CD4-positive, alpha-beta T cell (primary cell): Measurements from ENCODE around the gene SH3BGRL2. TPM values are rescaled to one million over a fixed set of nuclear protein-coding genes. Genes with fewer than 3 reads are reported as not detected.

Experiments used
- ATAC-seq: fragments of 200-7000 bp; cut with Tn5 transposase; one replicate; pipeline ENCODE4 v1.10.0; 2022; ENCODE audit warnings: mild to moderate bottlenecking; ENCODE audit not compliant: poor library complexity
- CTCF ChIA-PET: fragments of 350-600 bp; sonication (Branson Sonifier 250); formaldehyde crosslinking; loops from one replicate; lab custom pipeline; 2021; ENCODE audit warnings: antibody characterized with exemption, inconsistent platforms; lab: Charles Lee
- POLR2A ChIA-PET: fragments of 350-600 bp; sonication (Branson Sonifier 250); formaldehyde crosslinking; loops from one replicate; lab custom pipeline; 2021; ENCODE audit warnings: antibody characterized with exemption, inconsistent platforms; lab: Charles Lee
- DNase-seq, 14 experiments: peaks; one replicate each; pipeline ENCODE4 v3.0.0-alpha.2; 2013 to 2020; ENCODE audit warnings: mixed read lengths in 2 of 14
- H3K27ac ChIP-seq, 2 donors: one replicate each; pipeline versions ENCODE4 v1.5.1 to v1.7.0; 2013; ENCODE audit warnings: low read length in 2 of 2, low read depth in 1 of 2, mild to moderate bottlenecking in 1 of 2
- H3K27me3 ChIP-seq, 2 experiments: 1 replicate in 1 of 2; 2 replicates in 1 of 2; pipeline versions ENCODE4 v1.6.1 to v1.7.0; 2013; ENCODE audit warnings: low read length in 2 of 2, control low read depth in 1 of 2, mild to moderate bottlenecking in 1 of 2, moderate library complexity in 1 of 2; ENCODE audit not compliant: insufficient read depth in 2 of 2, control insufficient read depth in 1 of 2
- H3K36me3 ChIP-seq: one replicate; pipeline ENCODE4 v1.6.1; 2013; ENCODE audit warnings: low read length, control low read depth; ENCODE audit not compliant: insufficient read depth
- H3K4me1 ChIP-seq: one replicate; pipeline ENCODE4 v1.6.1; 2013; ENCODE audit warnings: low read length, control low read depth; ENCODE audit not compliant: insufficient read depth
- H3K4me3 ChIP-seq: one replicate; pipeline ENCODE4 v1.5.1; 2013; ENCODE audit warnings: mild to moderate bottlenecking, low read length, moderate library complexity
- H3K9me3 ChIP-seq, 2 experiments: 1 replicate in 1 of 2; 2 replicates in 1 of 2; pipeline versions ENCODE4 v1.6.1 to v1.7.0; 2013; ENCODE audit warnings: low read length in 2 of 2, mild to moderate bottlenecking in 2 of 2, control low read depth in 1 of 2, moderate library complexity in 1 of 2; ENCODE audit not compliant: control insufficient read depth in 1 of 2, insufficient read depth in 1 of 2
- H3K27ac Mint-ChIP-seq: one replicate; pipeline ENCODE4 v1.8.0; 2020; ENCODE audit warnings: mixed read lengths
- H3K27me3 Mint-ChIP-seq: one replicate; pipeline ENCODE4 v1.8.0; 2021; ENCODE audit warnings: mixed read lengths
- H3K36me3 Mint-ChIP-seq: one replicate; pipeline ENCODE4 v1.8.0; 2021; ENCODE audit warnings: low read depth, mixed read lengths
- H3K4me1 Mint-ChIP-seq: one replicate; pipeline ENCODE4 v1.8.0; 2021; ENCODE audit warnings: low read depth, mixed read lengths
- H3K4me3 Mint-ChIP-seq: one replicate; pipeline ENCODE4 v1.8.0; 2020; ENCODE audit warnings: mild to moderate bottlenecking, mixed read lengths
- H3K9me3 Mint-ChIP-seq: one replicate; pipeline ENCODE4 v1.8.0; 2020; ENCODE audit warnings: mixed read lengths
- CTCF ChIP-seq: fragments of 200-600 bp; IDR thresholded peaks from one replicate; pipeline ENCODE4 v1.8.0; 2022; ENCODE audit warnings: antibody characterized with exemption, mild to moderate bottlenecking
- intact Hi-C, 2 experiments: fragments of 100-400 bp; cut with DNase I in 1 of 2; cut with micrococcal nuclease in 1 of 2; formaldehyde crosslinking; loops; one replicate each; pipeline versions ENCODE4 v1.15.1 to v1.9.0; 2023 to 2025; cut with DNase I, micrococcal nuclease
- total RNA-seq, 174 experiments: library from RNA in 2 of 174; stranded (reverse) in 2 of 174; gene quantifications; one replicate each; pipeline ENCODE4 v1.2.3 and lab custom pipeline; 2021 to 2026

The SH3BGRL2 gene
- total RNA-seq, 2 experiments from 2014 or later: 0.25 to 0.38 TPM

- ChIA-PET POLR2A (no interaction called here), CTCF (interaction anchor here (0.6 kb wide), 1 partner anchor 483 kb away, joined by 4 read pairs; no protein-coding TSS in a partner anchor)
- Histone ChIP-seq H3K36me3 (no peaks in the 10 kb centered on the region), H3K4me3 (no peak overlapping the region), H3K4me1 (no peaks in the 10 kb centered on the region), H3K9me3 (no peaks in the 10 kb centered on the region), H3K27me3 (no peaks in the 10 kb centered on the region), H3K27ac (no peak overlapping the region)
- TF ChIP-seq CTCF: no peak
- H3K27me3 Mint-ChIP-seq: no peaks in the 10 kb centered on the region
- ATAC-seq (no peak), DNase-seq (no peak)
- no peak overlapping the region for H3K27ac Mint-ChIP-seq
- no peaks in the 10 kb centered on the region for H3K4me1 Mint-ChIP-seq
- no peaks in the 10 kb centered on the region for H3K36me3 Mint-ChIP-seq
- intact Hi-C loops: no loop called here
- no peaks in the 10 kb centered on the region for H3K9me3 Mint-ChIP-seq
- H3K4me3 Mint-ChIP-seq: no peak overlapping the region
Measured at GRCh38 chr6:79694156-79694555, 63.0 kb downstream of the SH3BGRL2 start.

GRCh38 chr6:79694623-79695343, 63.7 kb downstream of the SH3BGRL2 start:
- DNase-seq (no peak), ATAC-seq (no peak)
- Mint-ChIP-seq H3K4me1 (no peaks in the 10 kb centered on the region), H3K36me3 (no peaks in the 10 kb centered on the region), H3K9me3 (no peaks in the 10 kb centered on the region), H3K27me3 (no peaks in the 10 kb centered on the region), H3K4me3 (no peak overlapping the region), H3K27ac (no peak overlapping the region)
- no peak overlapping the region for H3K27ac ChIP-seq
- TF ChIP-seq CTCF: no peak
- ChIA-PET CTCF (no interaction called here), POLR2A (no interaction called here)
- H3K4me3 ChIP-seq: no peak overlapping the region
- intact Hi-C loops: no loop called here
- no peaks in the 10 kb centered on the region for H3K27me3 ChIP-seq
- no peaks in the 10 kb centered on the region for H3K36me3 ChIP-seq
- no peaks in the 10 kb centered on the region for H3K4me1 ChIP-seq
- H3K9me3 ChIP-seq: no peaks in the 10 kb centered on the region

GRCh38 chr6:79697430-79697829, 66.3 kb downstream of the SH3BGRL2 start:
- Histone ChIP-seq H3K9me3 (no peaks in the 10 kb centered on the region), H3K27ac (no peak overlapping the region), H3K27me3 (no peaks in the 10 kb centered on the region), H3K36me3 (no peaks in the 10 kb centered on the region), H3K4me1 (no peaks in the 10 kb centered on the region), H3K4me3 (no peak overlapping the region)
- Mint-ChIP-seq H3K36me3 (no peaks in the 10 kb centered on the region), H3K27ac (no peak overlapping the region), H3K27me3 (no peaks in the 10 kb centered on the region), H3K4me1 (peaks cover 6% of the 10 kb centered on the region), H3K4me3 (no peak overlapping the region), H3K9me3 (no peaks in the 10 kb centered on the region)
- DNase-seq (no peak), ATAC-seq (no peak)
- ChIA-PET CTCF (no interaction called here), POLR2A (no interaction called here)
- TF ChIP-seq CTCF: no peak
- intact Hi-C loops: no loop called here
